ENCODE measurements around the gene RNF141.

Gene RNF141

GRCh38 chr11:10490398-10491241 lies 50.4 kb downstream of the RNF141 start:
- POLR2A ChIA-PET, result no interaction called here
- no peak for TF ChIP-seq CTCF (IDR thresholded peaks at IDR 0.05; ENCODE audit: control extremely low read depth, extremely low read depth, low read depth, missing control alignments)
- CTCF ChIA-PET, result interaction anchor here (1.0 to 1.4 kb wide), 4 partner anchors 9 to 50 kb away, joined by 3 to 6 read pairs (median 3); partner anchors contain the start of gene RNF141
- no peak for DNase-seq (ENCODE audit: extremely low spot score)

GRCh38 chr11:10490032-10490397 lies 51.0 kb downstream of the RNF141 start:
- POLR2A ChIA-PET, result no interaction called here
- CTCF ChIA-PET, result interaction anchor here (1.4 kb wide), 1 partner anchor 14 kb away, joined by 3 read pairs; no protein-coding TSS in a partner anchor
- no peak for TF ChIP-seq CTCF (IDR thresholded peaks at IDR 0.05; ENCODE audit: control extremely low read depth, extremely low read depth, low read depth, missing control alignments)
- no peak for DNase-seq (ENCODE audit: extremely low spot score)

GRCh38 chr11:10488934-10489691 lies 51.9 kb downstream of the RNF141 start:
- no peak for TF ChIP-seq CTCF (IDR thresholded peaks at IDR 0.05; ENCODE audit: control extremely low read depth, extremely low read depth, low read depth, missing control alignments)
- ChIA-PET CTCF (interaction anchor here (0.9 to 2.3 kb wide), 3 partner anchors 32 to 167 kb away, joined by 3 to 7 read pairs (median 3); partner anchors contain the start of gene RNF141), POLR2A (no interaction called here)
- DNase-seq (ENCODE audit: extremely low spot score), result peak; percentile 62

- TF ChIP-seq CTCF (IDR thresholded peaks at IDR 0.05; ENCODE audit: control extremely low read depth, extremely low read depth, low read depth, missing control alignments), result no peak
- CTCF ChIA-PET, result interaction anchor here (0.9 to 2.3 kb wide), 5 partner anchors 12 to 168 kb away, joined by 3 to 7 read pairs (median 3); partner anchors contain the start of gene RNF141
- POLR2A ChIA-PET, result no interaction called here
- no peak for DNase-seq (ENCODE audit: extremely low spot score)
Observed at GRCh38 chr11:10488121-10488933, 52.7 kb downstream of the RNF141 start.

- POLR2A ChIA-PET, result no interaction called here
- TF ChIP-seq CTCF (IDR thresholded peaks at IDR 0.05; ENCODE audit: control extremely low read depth, extremely low read depth, low read depth, missing control alignments), result no peak
- CTCF ChIA-PET, result interaction anchor here (1.4 to 2.3 kb wide), 2 partner anchors 54 to 166 kb away, joined by 4 to 7 read pairs; partner anchors contain the start of gene RNF141
- DNase-seq (ENCODE audit: extremely low spot score), result no peak
Observed at GRCh38 chr11:10487002-10487647, 53.9 kb downstream of the RNF141 start.

Data from GM10248 (cell line).